Measurements from ENCODE around the gene TANK. TPM values are rescaled to one million over a fixed set of nuclear protein-coding genes. Genes with fewer than 3 reads are reported as not detected.

The TANK gene
- total and polyA plus RNA-seq, 2 of the 8 experiments (the other 6 are each of a cell fraction or from before 2014, with no cell fraction given), result 7.0 to 26.1 TPM

GRCh38 chr2:161233858-161234431 is 73.7 kb downstream of the TANK start:
- no peak overlapping the region for H3K4me3 ChIP-seq (ENCODE audit: extremely low read depth in 1 of 4, insufficient read depth in 2 of 4, low read depth in 3 of 4, low read length in 4 of 4)
- no peak overlapping the region for H3K23ac ChIP-seq (ENCODE audit: insufficient read length)
- ChIA-PET CTCF (ENCODE audit: partially characterized antibody) (interaction anchor here (0.8 to 6.1 kb wide), 4 partner anchors 10 to 187 kb away, joined by 3 to 30 read pairs (median 16); no protein-coding TSS in a partner anchor), POLR2A (ENCODE audit: partially characterized antibody) (no interaction called here)
- H2AK5ac ChIP-seq (ENCODE audit: low read depth, low read length), result no peak overlapping the region
- no peak overlapping the region for H2BK120ac ChIP-seq (replicated peaks; ENCODE audit: low read depth, low read length)
- H3K79me1 ChIP-seq (ENCODE audit: low read depth, low read length), result no peaks in the 10 kb centered on the region
- peaks cover 14% of the 10 kb centered on the region; the same call in 1 of the 2 replicates for H3K23me2 ChIP-seq (ENCODE audit: low read depth, low read length)
- H4K91ac ChIP-seq (replicated peaks; ENCODE audit: insufficient read length, low read length), result no peak overlapping the region
- H2BK15ac ChIP-seq (ENCODE audit: low read length), result no peak overlapping the region
- H3K4me1 ChIP-seq (replicated peaks in 1 of 4; ENCODE audit: control insufficient read depth in 3 of 4, insufficient read depth in 4 of 4, low read length in 3 of 4), result peaks cover 0 to 9% (median 2%) of the 10 kb centered on the region in 4 experiments; a peak in 6 of 7 replicates
- no peak overlapping the region for H3K4ac ChIP-seq (replicated peaks; ENCODE audit: insufficient read length, low read depth, low read length)
- H2BK5ac ChIP-seq (ENCODE audit: low read depth, low read length), result no peak overlapping the region
- no peak overlapping the region for H3K9ac ChIP-seq (replicated peaks in 1 of 4; ENCODE audit: extremely low read depth in 1 of 4, low read depth in 3 of 4, low read length in 3 of 4)
- H3K14ac ChIP-seq (ENCODE audit: insufficient read length), result no peak overlapping the region
- peaks cover 0 to 4% (median 2%) of the 10 kb centered on the region in 4 experiments; a peak in 1 of 8 replicates for H3K36me3 ChIP-seq (ENCODE audit: control insufficient read depth in 2 of 4, insufficient read depth in 4 of 4, low read length in 3 of 4)
- H4K20me1 ChIP-seq (replicated peaks in 1 of 2; ENCODE audit: control insufficient read depth in 1 of 2, insufficient read depth in 2 of 2, low read length in 2 of 2), result peaks cover 0 to 2% of the 10 kb centered on the region in 2 experiments
- no peak overlapping the region for H3K18ac ChIP-seq (ENCODE audit: extremely low read depth, low read length)
- H3K79me2 ChIP-seq (ENCODE audit: control insufficient read depth in 1 of 2, insufficient read depth in 2 of 2, low read length in 2 of 2), result no peaks in the 10 kb centered on the region
- no peak overlapping the region for H3K4me2 ChIP-seq (ENCODE audit: insufficient read depth in 1 of 2, low read depth in 2 of 2, low read length in 2 of 2)
- DNase-seq (ENCODE audit: low read depth in 1 of 2, low spot score in 2 of 2), result no peak
- H3K9me3 ChIP-seq (ENCODE audit: insufficient read depth in 2 of 2, low read depth in 1 of 2, low read length in 1 of 2), result no peaks in the 10 kb centered on the region
- H3K27me3 ChIP-seq (replicated peaks in 1 of 4; ENCODE audit: control insufficient read depth in 3 of 4, extremely low read depth in 1 of 4, insufficient read depth in 3 of 4, low read length in 3 of 4), result peaks cover 0 to 19% (median 16%) of the 10 kb centered on the region in 4 experiments; a peak in 6 of 7 replicates
- H4K8ac ChIP-seq (ENCODE audit: extremely low read depth, insufficient read depth, low read length), result no peak overlapping the region
- no peak for FAIRE-seq
- H3K27ac ChIP-seq (ENCODE audit: low read depth, low read length), result no peak overlapping the region
- no peak overlapping the region for H2AFZ ChIP-seq (ENCODE audit: low read length)
- no peak overlapping the region for H2BK20ac ChIP-seq (ENCODE audit: low read length)
- H4K5ac ChIP-seq (ENCODE audit: insufficient read length, low read depth, low read length), result no peak overlapping the region
- no peak overlapping the region for H3K56ac ChIP-seq (replicated peaks; ENCODE audit: insufficient read length, low read depth, low read length)
- WGBS, 2 experiments (ENCODE audit: extremely low coverage in 1 of 2, insufficient coverage in 1 of 2, insufficient read length in 1 of 2, insufficient replicate concordance in 2 of 2, low coverage in 1 of 2, low lambda C conversion rate in 2 of 2, missing lambda C conversion rate in 1 of 2), result 91% methylated on average over 2 of the region's 2 CpGs; no CpG with 5 or more reads in 1 of the 2 experiments
- H2BK12ac ChIP-seq (ENCODE audit: low read depth, low read length), result no peak overlapping the region
- TF ChIP-seq SIRT6 (IDR thresholded peaks at IDR 0.05; ENCODE audit: low read length) (no peak), CHD1 (IDR thresholded peaks at IDR 0.05; ENCODE audit: low read depth, low read length) (no peak), KDM5A (IDR thresholded peaks at IDR 0.05; ENCODE audit: low read length) (no peak), TCF12 (IDR thresholded peaks at IDR 0.05; ENCODE audit: low read depth, low read length) (no peak), YY1 (IDR thresholded peaks at IDR 0.05; ENCODE audit: low read depth, low read length) (no peak), RFX5 (IDR thresholded peaks at IDR 0.05; ENCODE audit: borderline replicate concordance, low read depth, low read length) (no peak), KDM4A (IDR thresholded peaks at IDR 0.05; ENCODE audit: low read depth, low read length, severe bottlenecking) (no peak), RXRA (IDR thresholded peaks at IDR 0.05; ENCODE audit: insufficient read depth, low read depth, low read length) (no peak), USF2 (IDR thresholded peaks at IDR 0.05; ENCODE audit: low read length) (no peak), ATF3 (IDR thresholded peaks at IDR 0.05; ENCODE audit: insufficient read depth, low read depth, low read length) (no peak), CBX8 (IDR thresholded peaks at IDR 0.05; ENCODE audit: borderline replicate concordance, low read depth, low read length) (no peak), NANOG (IDR thresholded peaks at IDR 0.05; ENCODE audit: insufficient read depth, low read depth, low read length, poor library complexity, severe bottlenecking) (no peak)

All from H1 (cell line).